Gastroesophageal sphincter (tissue), 3 donors: ENCODE measurements around the gene CLEC11A.

Source experiments
- CTCF ChIP-seq, 4 experiments: fragments of 200-600 bp in 2 of 4; fragments of 450-650 bp in 2 of 4; sonication (generic) in 1 of 4; IDR thresholded peaks; one replicate each; pipeline ENCODE4 v1.5.1; 2017 to 2019; ENCODE audit warnings: antibody characterized with exemption in 4 of 4, mild to moderate bottlenecking in 2 of 4, moderate library complexity in 2 of 4
- POLR2A ChIP-seq, 2 donors: fragments of 450-650 bp; IDR thresholded peaks; one replicate each; pipeline ENCODE4 v1.6.1; 2017; ENCODE audit warnings: antibody characterized with exemption in 2 of 2, mild to moderate bottlenecking in 2 of 2, moderate library complexity in 1 of 2

GRCh38 chr19:50743537-50743936 lies 20.4 kb downstream of the CLEC11A start:
- TF ChIP-seq CTCF (IDR thresholded peaks at IDR 0.05) = no peak
- no peak for TF ChIP-seq POLR2A (IDR thresholded peaks at IDR 0.05)
